ENCODE data around the gene MNT.

Gene MNT

DNA sequence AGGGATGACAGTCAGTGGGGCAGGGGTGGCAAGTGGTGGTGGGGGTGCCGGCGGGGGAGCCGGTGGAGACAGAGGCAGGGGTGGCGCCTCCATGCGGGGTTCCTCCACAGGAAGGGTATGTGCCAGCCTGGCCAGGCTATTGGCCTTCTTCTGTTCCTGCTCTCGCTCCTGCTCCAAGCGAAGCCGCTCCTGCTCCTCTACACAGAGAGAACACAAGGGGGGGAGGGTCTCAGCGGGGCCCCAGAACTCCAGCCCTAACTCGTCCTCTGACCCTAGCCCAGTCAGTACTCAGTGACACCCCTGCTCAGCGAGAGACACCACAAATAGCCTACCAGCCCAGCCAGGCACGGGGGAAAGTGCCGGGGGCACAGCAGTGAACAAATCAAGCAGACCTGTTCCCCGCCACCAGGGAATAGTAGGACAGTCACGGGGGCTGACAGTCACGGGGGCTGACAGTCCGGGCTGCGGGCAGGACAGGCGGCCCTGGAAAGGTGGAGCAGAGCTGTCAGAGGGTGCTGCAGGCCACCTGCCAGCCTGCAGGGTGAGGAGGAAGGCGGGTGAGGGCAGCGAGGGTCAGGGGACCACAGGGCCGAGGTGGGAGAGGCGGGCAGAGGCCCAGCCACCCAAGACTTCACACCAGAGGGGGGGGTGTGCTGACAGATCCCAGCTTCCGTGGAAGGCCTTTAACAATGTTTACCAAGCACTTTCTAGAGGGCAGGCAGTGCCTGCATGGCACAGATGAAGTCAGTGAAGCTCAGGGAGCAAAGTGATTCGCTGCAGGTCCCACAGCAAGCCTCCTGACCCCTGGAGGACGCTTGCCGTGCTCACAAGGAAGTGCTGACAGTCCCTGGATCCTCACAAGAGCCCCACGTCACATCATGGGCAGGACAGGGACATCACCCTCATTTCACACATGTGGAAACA is 5.3 kb downstream of the MNT start:
- no peak for DNase-seq (ENCODE audit: low spot score)

- no peak for DNase-seq (ENCODE audit: low spot score)
Observed at GRCh38 chr17:2394775-2395201, 6.1 kb downstream of the MNT start.

- DNase-seq (ENCODE audit: low spot score) = no peak
Observed at GRCh38 chr17:2393954-2394749, 6.7 kb downstream of the MNT start.

DNA sequence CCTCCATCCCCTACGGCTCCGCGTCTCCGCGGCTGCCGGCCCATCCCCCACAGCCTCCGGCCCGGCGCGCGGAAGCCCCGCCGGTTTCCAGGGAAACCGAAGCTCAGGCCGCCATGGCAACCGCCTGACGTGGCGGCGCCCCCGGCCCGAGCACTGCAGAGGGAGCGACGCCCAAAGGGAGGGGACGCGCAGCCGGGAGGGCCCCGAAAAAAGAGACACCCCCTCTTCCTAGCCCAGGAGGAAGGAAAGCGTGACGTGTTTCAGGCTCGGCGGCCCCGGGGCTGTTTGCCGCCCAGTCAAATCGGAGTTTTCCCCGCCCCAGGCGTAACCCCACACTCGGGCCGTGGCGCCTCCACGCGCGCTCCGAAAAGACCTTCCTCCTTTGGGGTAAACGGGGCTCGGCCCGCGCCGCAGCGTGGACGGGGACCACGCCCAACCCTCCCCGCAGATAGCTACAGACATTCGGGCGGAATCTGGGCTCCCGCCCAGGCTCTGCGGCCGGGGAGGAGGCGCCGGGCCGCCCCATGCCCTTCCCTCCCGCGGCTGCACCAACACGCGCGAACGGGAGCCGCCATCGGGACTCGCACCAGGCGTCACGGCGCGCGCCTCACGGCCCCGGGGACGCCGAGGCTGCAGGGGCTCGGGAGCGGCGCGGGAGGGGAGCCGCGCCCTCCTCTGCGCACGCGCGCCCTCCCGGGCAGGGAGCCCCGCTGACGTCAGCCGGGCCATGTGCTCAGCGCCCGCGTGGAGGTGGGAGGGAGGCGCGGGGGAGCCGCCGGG is 7.5 kb downstream of the MNT start:
- DNase-seq (ENCODE audit: low spot score) = peak; percentile 89

DNA sequence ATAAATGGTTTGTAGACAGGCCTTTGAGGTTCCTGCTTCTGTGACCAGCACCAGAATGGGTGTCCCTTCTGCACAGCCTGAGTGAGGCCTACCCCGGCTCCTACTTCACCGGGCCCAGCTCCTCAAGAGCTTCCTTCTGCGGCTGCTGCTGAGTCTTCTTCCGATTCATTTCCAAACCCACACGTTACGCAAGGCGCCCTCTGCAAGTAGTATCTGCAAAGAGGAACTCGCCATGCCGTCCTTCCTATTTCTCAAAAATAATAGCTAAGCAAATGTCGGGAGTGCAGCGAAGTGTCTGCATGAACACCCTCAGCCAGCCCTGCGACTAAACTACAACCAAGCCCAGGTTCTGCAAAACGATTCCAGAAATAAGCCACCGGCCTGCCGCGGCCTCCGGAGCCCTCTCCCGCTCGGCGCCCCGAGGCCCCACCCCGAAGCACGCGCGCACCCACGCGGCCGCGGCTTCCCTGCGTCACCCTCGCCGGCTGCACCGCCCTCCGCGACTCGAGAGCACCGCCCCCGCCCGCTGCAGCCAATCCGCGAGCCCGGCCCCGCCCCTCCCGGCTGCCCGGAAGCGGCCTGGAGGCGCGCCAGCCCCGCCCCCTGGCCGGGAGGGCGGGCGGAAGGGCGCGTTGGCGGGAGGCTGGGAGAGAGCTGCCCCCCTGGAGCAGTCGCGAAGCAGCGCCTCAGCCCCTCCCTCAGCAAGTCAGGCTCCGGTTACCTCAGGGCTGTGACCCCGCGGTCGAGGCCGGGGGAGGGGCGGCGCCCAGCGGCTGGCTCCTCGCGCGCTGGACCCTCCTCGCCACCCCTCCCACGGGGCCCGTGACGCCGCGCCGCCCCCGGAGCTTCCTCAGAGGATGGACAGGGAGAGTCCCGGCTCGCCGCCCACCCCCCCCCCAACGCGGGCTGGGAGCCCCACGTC is 8.3 kb downstream of the MNT start:
- DNase-seq (ENCODE audit: low spot score) = peak; percentile 97

GRCh38 chr17:2391597-2392251 is 9.1 kb downstream of the MNT start:
- no peak for DNase-seq (ENCODE audit: low spot score)

- DNase-seq (ENCODE audit: low spot score) = no peak
Observed at GRCh38 chr17:2390199-2390836, 10.5 kb downstream of the MNT start.

DNA sequence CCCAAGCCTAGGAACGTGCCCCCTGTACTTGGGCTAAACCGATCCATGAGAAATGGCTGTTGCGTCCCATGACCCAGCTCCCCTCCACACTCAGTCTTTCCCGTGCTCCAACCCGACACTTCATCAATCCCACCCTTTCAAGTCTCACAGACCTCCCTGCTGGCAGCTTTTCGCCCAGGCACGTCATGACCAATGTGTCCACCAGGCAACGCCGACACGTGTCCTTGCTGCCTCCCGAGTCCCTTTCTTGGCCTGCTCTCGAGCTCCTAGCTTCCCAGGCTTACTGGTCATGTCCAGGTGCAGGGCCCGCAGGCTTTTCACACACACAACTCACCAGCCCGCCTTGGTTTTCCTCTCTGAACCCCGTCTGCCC is 12.2 kb downstream of the MNT start:
- no peak for DNase-seq (ENCODE audit: low spot score)

- no peak for DNase-seq (ENCODE audit: low spot score)
Observed at GRCh38 chr17:2388020-2388682, 12.7 kb downstream of the MNT start.

DNA sequence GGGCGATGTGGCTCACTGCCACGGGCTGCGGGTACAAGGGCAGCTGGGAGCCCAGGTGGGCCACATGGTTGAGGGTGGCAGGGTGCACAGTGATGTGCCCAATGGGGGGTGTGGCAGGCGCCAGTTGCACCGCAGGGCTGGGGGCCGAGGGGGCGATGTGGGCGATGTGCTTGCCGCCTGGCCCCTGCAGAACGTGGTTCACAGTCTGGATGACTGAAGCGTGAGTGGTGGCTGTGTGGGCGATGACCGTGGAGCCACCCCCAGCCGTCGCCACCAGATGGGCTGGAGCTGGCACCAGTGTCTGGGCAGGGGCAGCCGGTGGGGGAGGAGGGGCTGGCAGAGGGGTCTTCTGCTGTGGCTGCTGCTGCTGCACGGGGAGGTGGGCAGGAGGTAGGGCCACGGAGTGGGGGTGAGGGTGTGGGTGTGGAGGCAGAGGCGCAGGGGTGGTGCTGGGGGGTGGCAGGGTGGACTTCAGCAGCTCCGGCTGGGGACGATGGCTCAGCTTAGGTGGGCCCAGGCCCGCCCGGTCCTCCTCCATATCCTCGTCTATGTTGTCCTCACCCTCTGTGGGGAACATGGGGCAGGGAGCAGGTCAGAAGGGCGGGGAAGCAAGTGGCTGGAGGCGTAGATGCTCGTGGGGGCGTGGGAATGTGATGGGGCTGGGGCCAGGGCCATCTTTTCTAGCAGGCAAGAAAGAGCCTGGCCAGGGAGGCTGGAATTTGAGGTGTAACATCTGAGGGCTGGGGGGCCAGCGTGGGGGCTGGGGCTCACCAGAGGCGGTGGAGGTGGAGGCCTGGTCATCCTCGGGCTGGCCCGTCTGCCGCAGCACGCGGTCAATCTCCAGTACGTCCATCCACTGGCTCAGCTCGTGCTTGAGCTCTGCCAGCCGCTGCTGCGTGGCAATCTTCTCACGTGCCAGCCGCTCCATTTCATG is 13.5 kb downstream of the MNT start:
- no peak for DNase-seq (ENCODE audit: low spot score)

DNA sequence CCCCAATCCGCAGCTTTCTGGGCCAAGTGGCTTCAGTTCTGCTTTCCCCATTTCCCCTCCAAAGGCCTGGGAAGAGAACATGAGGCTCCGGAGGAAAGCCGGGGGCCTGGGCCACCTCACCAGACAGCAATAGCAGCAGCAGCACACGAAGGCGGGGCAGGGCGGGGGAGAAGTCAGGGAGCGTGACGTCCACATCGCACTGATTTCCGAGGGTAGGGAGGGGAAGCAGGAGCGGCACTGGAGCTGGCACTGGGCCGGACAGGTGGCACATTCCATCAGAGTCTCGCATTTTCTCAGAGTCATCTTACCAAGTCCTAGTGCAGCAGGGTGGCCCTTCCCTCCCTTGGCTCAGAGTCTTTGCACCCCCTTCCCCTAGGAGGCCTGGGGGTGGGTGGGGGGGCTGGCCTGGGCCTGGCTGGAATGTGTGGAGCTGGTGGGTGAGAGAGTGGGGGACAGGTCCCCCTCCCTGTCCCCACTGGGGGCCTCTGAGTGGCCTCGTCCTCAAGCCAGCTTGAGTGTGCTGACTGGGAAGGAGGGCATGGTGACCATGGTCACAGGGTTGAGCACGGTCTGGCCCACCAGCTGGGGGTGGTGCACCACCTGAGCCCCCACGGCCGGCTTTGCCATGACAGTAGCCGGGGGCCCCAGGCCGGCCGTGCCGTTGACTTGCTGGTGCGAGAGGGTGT is 14.3 kb downstream of the MNT start:
- no peak for DNase-seq (ENCODE audit: low spot score)

- no peak for DNase-seq (ENCODE audit: low spot score)
Observed at GRCh38 chr17:2385240-2386210, 15.3 kb downstream of the MNT start.

- DNase-seq (ENCODE audit: low spot score) = no peak
Observed at GRCh38 chr17:2384439-2385127, 16.3 kb downstream of the MNT start.

GRCh38 chr17:2383628-2384167 is 17.2 kb downstream of the MNT start:
- DNase-seq (ENCODE audit: low spot score) = no peak

GRCh38 chr17:2380950-2381649 is 19.8 kb downstream of the MNT start:
- no peak for DNase-seq (ENCODE audit: low spot score)

Measured in Ammon's horn (tissue), 1 donor.